GM23338 (cell line): Measurements from ENCODE around the gene NPHS1. TPM values are rescaled to one million over a fixed set of nuclear protein-coding genes. Genes with fewer than 3 reads are reported as not detected.

Experiments
- ATAC-seq: fragments of 200-7000 bp; cut with Tn5 transposase; 3 replicates; pipeline ENCODE4 v1.9.1; 2020
- DNase-seq: peaks from one replicate; pipeline ENCODE4 v3.0.0-alpha.2; 2015; ENCODE audit warnings: low spot score
- H2AFZ ChIP-seq: fragments of 200-600 bp; sonication (generic); 2 replicates; pipeline ENCODE4 v1.8.0; 2016; ENCODE audit warnings: antibody characterized with exemption, mild to moderate bottlenecking, moderate library complexity
- H3F3A ChIP-seq: fragments of 200-600 bp; sonication (generic); replicated peaks from 2 replicates; pipeline ENCODE4 v1.8.0; 2017; ENCODE audit warnings: antibody characterized with exemption, mixed run types, low read depth
- H3K27ac ChIP-seq: fragments of 200-600 bp; sonication (generic); 2 replicates; pipeline ENCODE4 v1.6.1; 2016; ENCODE audit warnings: low read depth
- H3K27me3 ChIP-seq: fragments of 200-600 bp; sonication (generic); 2 replicates; pipeline ENCODE4 v1.8.0; 2016; ENCODE audit warnings: mild to moderate bottlenecking, mixed run types, moderate library complexity; ENCODE audit not compliant: insufficient read depth
- H3K36me3 ChIP-seq: fragments of 200-600 bp; sonication (generic); 2 replicates; pipeline ENCODE4 v1.8.0; 2016; ENCODE audit warnings: mild to moderate bottlenecking; ENCODE audit not compliant: insufficient read depth
- H3K4me1 ChIP-seq: fragments of 200-600 bp; sonication (generic); 2 replicates; pipeline ENCODE4 v1.8.0; 2016; ENCODE audit warnings: mild to moderate bottlenecking, moderate library complexity; ENCODE audit not compliant: insufficient read depth
- H3K4me2 ChIP-seq: fragments of 200-600 bp; sonication (generic); 2 replicates; pipeline ENCODE4 v1.7.1; 2017; ENCODE audit warnings: mixed run types
- H3K4me3 ChIP-seq: fragments of 200-600 bp; sonication (generic); 2 replicates; pipeline ENCODE4 v1.6.1; 2016; ENCODE audit warnings: mixed run types
- H3K79me2 ChIP-seq: fragments of 200-600 bp; sonication (generic); replicated peaks from 2 replicates; pipeline ENCODE4 v1.8.0; 2017; ENCODE audit warnings: mild to moderate bottlenecking; ENCODE audit not compliant: insufficient read depth
- H3K9me2 ChIP-seq: fragments of 200-600 bp; sonication (generic); 2 replicates; pipeline ENCODE4 v1.8.0; 2017; ENCODE audit not compliant: insufficient read depth
- H4K20me1 ChIP-seq: fragments of 200-600 bp; sonication (generic); replicated peaks from 2 replicates; pipeline ENCODE4 v1.8.0; 2017; ENCODE audit warnings: mild to moderate bottlenecking; ENCODE audit not compliant: insufficient read depth
- H3K27ac Mint-ChIP-seq: 2 replicates; pipeline ENCODE4 v1.8.0; 2020; ENCODE audit warnings: inconsistent platforms, mild to moderate bottlenecking, moderate library complexity, mixed read lengths
- H3K27me3 Mint-ChIP-seq: 3 replicates; pipeline ENCODE4 v1.8.0; 2022; ENCODE audit warnings: low read depth, mild to moderate bottlenecking, moderate library complexity, mixed read lengths, inconsistent platforms; ENCODE audit not compliant: insufficient read depth, poor library complexity
- H3K36me3 Mint-ChIP-seq: 3 replicates; pipeline ENCODE4 v1.8.0; 2021; ENCODE audit warnings: low read depth, mild to moderate bottlenecking, inconsistent platforms, moderate library complexity, mixed read lengths
- H3K4me1 Mint-ChIP-seq: 3 replicates; pipeline ENCODE4 v1.8.0; 2020; ENCODE audit warnings: mild to moderate bottlenecking, inconsistent platforms, mixed read lengths
- H3K4me3 Mint-ChIP-seq: 3 replicates; pipeline ENCODE4 v1.8.0; 2021; ENCODE audit warnings: moderate library complexity, mild to moderate bottlenecking, inconsistent platforms, mixed read lengths
- H3K9me3 Mint-ChIP-seq: 3 replicates; pipeline ENCODE4 v1.8.0; 2020; ENCODE audit warnings: moderate library complexity, mild to moderate bottlenecking, inconsistent platforms, mixed read lengths
- CREB1 ChIP-seq: fragments of 250-450 bp; sonication (Bioruptor Pico); IDR thresholded peaks from 2 replicates; pipeline ENCODE4 v1.5.0; 2020; ENCODE audit warnings: low read depth, mild to moderate bottlenecking, moderate library complexity
- EZH2 ChIP-seq: fragments of 200-600 bp; sonication (generic); IDR thresholded peaks from one replicate; pipeline ENCODE4 v1.8.0; 2017; ENCODE audit warnings: antibody characterized with exemption, mild to moderate bottlenecking, low read depth; ENCODE audit not compliant: unreplicated experiment
- EZH2phosphoT487 ChIP-seq: fragments of 200-600 bp; sonication (generic); IDR thresholded peaks from one replicate; pipeline ENCODE4 v1.8.1; 2018; ENCODE audit warnings: antibody characterized with exemption; ENCODE audit not compliant: unreplicated experiment
- NANOG ChIP-seq: IDR thresholded peaks from 2 replicates; pipeline ENCODE4 v1.6.1; 2016; ENCODE audit warnings: antibody characterized with exemption, borderline replicate concordance
- POLR2AphosphoS5 ChIP-seq: IDR thresholded peaks from 2 replicates; pipeline ENCODE4 v1.6.1; 2016; ENCODE audit warnings: antibody characterized with exemption, low read depth
- REST ChIP-seq: IDR thresholded peaks from one replicate; pipeline ENCODE4 v1.6.1; 2018; ENCODE audit warnings: antibody characterized with exemption; ENCODE audit not compliant: unreplicated experiment
- STAT1 ChIP-seq: IDR thresholded peaks from one replicate; pipeline ENCODE4 v1.6.1; 2016; ENCODE audit warnings: antibody characterized with exemption; ENCODE audit not compliant: unreplicated experiment
- ZNF114 ChIP-seq: fragments of 250-450 bp; sonication (Bioruptor Pico); IDR thresholded peaks from 2 replicates; pipeline ENCODE4 v1.5.0; 2020; ENCODE audit warnings: mild to moderate bottlenecking, moderate library complexity
- ZNF331 ChIP-seq: fragments of 250-450 bp; sonication (Bioruptor Pico); IDR thresholded peaks from 2 replicates; pipeline ENCODE4 v1.5.0; 2020; ENCODE audit warnings: low read depth, mild to moderate bottlenecking, moderate library complexity
- polyA plus RNA-seq: library from polyadenylated mRNA; unstranded; fragments of >200 nt; fragmentation: Nextera tagmentation; extraction: Ambion mirVana; gene quantifications from 2 replicates; pipeline ENCODE4 v1.2.1, GENCODE V29; 2016
- total RNA-seq: library from RNA; depleted of rRNA; stranded (reverse); fragments of >200 nt; shearing (Covaris generic); gene quantifications from 2 replicates; pipeline ENCODE4 v1.2.3, GENCODE V29; 2014
- TF ChIP-seq, protein P1 (sequence below): IDR thresholded peaks from 2 replicates; pipeline ENCODE4 v1.6.1; 2016; ENCODE audit warnings: antibody characterized with exemption

NPHS1 gene
- total and polyA plus RNA-seq, 2 experiments from 2014 or later = 1.0 to 1.3 TPM

DNA sequence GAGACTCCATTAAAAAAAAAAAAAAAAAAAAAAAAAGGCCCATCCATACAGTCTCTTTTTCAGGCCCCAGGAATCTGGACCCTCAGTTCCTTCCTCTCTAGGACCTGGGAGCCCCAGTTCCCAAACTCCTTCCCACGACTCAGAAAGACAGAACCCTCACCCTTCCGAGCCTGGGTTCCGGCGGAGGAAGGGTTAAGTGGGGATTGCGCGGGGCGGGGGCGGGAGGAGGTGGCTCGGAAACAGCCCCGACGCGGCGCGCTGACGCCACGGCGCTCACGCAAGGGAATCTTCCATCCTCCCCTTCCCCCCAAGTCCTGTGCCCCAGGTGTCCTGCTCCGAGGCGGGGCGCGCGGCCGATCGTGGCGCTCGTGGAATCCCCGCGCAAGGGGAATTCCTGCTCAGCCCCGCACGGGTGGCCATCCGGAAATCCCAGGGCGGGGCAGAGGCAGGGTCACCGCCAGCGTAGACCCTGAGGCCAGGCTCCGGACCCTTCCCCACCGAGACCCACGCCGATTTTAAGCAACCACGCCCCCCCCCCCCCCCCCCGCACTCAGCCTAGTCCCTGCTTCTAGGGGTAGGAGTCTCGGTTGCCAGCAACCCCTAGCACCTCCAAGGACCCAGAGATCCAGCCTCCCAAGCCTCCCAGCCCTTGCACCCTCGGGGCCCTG is 47.4 kb upstream of the NPHS1 start:
- Histone ChIP-seq H3K36me3 (peaks cover 12% of the 10 kb centered on the region; the same call in 1 of the 2 replicates), H3K4me3 (peak overlapping the region; percentile 99), H3K4me1 (peaks cover 23% of the 10 kb centered on the region), H4K20me1 (no peaks in the 10 kb centered on the region), H3K4me2 (peak overlapping the region; percentile 96), H3F3A (peaks cover 20% of the 10 kb centered on the region; the same call in 1 of the 2 replicates), H3K27ac (peak overlapping the region; percentile 74), H3K27me3 (no peaks in the 10 kb centered on the region), H3K9me2 (no peaks in the 10 kb centered on the region), H3K79me2 (peaks cover 13% of the 10 kb centered on the region), H2AFZ (peak overlapping the region; percentile 87)
- TF ChIP-seq STAT1 (no peak), POLR2AphosphoS5 (peak; percentile 56), CREB1 (CRISPR knock-in tag) (peak; percentile 83)
- H3K27ac Mint-ChIP-seq = peak overlapping the region; percentile 84; the same call in 1 of the 2 replicates
- peaks cover 26% of the 10 kb centered on the region for H3K4me1 Mint-ChIP-seq
- H3K4me3 Mint-ChIP-seq = peak overlapping the region; percentile 95
- ATAC-seq (peak; percentile 36), DNase-seq (peak; percentile 83)
- peaks cover 23% of the 10 kb centered on the region for H3K27me3 Mint-ChIP-seq
- H3K36me3 Mint-ChIP-seq = peaks cover 21% of the 10 kb centered on the region
- no peaks in the 10 kb centered on the region for H3K9me3 Mint-ChIP-seq

DNA sequence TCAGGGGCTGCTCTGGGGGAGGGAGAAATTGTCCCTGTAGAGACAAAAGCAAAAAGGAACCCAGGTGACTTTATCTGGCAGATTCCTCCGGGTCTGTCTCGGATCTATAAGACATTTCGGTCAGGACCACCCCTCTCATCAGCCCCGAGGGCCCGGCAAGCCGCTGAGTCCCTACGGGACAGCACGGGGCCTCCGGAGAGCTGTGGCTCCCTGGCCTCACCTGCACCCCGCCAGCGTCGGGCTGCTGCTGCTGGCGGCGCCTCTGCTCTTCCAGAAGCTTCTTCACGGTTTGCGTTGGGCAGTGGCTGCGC is 46.1 kb upstream of the NPHS1 start:
- H3K4me2 ChIP-seq = peak overlapping the region; percentile 96
- Mint-ChIP-seq H3K9me3 (no peaks in the 10 kb centered on the region), H3K36me3 (peaks cover 25% of the 10 kb centered on the region), H3K27ac (peak overlapping the region; percentile 92; the same call in 1 of the 2 replicates), H3K4me1 (peaks cover 23% of the 10 kb centered on the region), H3K27me3 (peaks cover 18% of the 10 kb centered on the region), H3K4me3 (peak overlapping the region; percentile 95)
- H3K4me1 ChIP-seq = peaks cover 23% of the 10 kb centered on the region
- H3K36me3 ChIP-seq = peaks cover 18% of the 10 kb centered on the region
- ATAC-seq = peak; percentile 5; the same call in 2 of the 3 replicates
- H2AFZ ChIP-seq = peak overlapping the region; percentile 87
- H3K27me3 ChIP-seq = no peaks in the 10 kb centered on the region
- peak; percentile 40 for DNase-seq
- no peak overlapping the region for H3K27ac ChIP-seq
- H3K9me2 ChIP-seq = no peaks in the 10 kb centered on the region
- H4K20me1 ChIP-seq = no peaks in the 10 kb centered on the region
- peaks cover 20% of the 10 kb centered on the region; the same call in 1 of the 2 replicates for H3F3A ChIP-seq
- H3K79me2 ChIP-seq = peaks cover 13% of the 10 kb centered on the region
- H3K4me3 ChIP-seq = peak overlapping the region; percentile 99
- TF ChIP-seq ZNF114 (no peak), REST (no peak), POLR2AphosphoS5 (no peak), NANOG (no peak), ZNF331 (CRISPR knock-in tag) (no peak), CREB1 (CRISPR knock-in tag) (no peak), STAT1 (no peak), EZH2phosphoT487 (no peak), EZH2 (no peak)
- TF ChIP-seq, protein P1, sequence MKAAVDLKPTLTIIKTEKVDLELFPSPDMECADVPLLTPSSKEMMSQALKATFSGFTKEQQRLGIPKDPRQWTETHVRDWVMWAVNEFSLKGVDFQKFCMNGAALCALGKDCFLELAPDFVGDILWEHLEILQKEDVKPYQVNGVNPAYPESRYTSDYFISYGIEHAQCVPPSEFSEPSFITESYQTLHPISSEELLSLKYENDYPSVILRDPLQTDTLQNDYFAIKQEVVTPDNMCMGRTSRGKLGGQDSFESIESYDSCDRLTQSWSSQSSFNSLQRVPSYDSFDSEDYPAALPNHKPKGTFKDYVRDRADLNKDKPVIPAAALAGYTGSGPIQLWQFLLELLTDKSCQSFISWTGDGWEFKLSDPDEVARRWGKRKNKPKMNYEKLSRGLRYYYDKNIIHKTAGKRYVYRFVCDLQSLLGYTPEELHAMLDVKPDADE = no peak
